ENCODE measurements around the gene PCSK9. TPM values are rescaled to one million over a fixed set of nuclear protein-coding genes. Genes with fewer than 3 reads are reported as not detected.

PCSK9 gene
- total RNA-seq, 1 experiment from 2014 or later = 41.6 TPM

DNA sequence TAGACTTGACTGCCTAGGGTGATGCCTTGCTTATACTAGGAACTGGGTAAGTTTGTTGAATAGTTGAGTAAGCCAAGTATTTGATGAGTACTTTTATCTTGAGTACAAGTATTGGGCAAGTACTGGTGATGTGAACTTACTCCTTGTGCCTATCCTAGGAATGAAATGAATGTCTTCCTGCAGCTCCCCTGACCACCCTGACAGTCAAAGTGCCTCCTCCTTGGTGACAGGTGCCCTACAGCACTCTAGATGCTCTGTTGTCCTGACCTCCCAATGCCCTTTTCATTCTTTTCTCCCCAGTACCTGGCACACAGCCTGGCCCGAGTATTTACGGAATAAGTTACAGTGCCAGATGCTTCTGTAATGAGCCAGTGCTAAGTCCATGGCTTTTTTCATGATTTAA is 25.5 kb downstream of the PCSK9 start:
- H3K4me3 Mint-ChIP-seq (ENCODE audit: low read depth, unreplicated experiment) = no peak overlapping the region
- TF ChIP-seq, protein P1, sequence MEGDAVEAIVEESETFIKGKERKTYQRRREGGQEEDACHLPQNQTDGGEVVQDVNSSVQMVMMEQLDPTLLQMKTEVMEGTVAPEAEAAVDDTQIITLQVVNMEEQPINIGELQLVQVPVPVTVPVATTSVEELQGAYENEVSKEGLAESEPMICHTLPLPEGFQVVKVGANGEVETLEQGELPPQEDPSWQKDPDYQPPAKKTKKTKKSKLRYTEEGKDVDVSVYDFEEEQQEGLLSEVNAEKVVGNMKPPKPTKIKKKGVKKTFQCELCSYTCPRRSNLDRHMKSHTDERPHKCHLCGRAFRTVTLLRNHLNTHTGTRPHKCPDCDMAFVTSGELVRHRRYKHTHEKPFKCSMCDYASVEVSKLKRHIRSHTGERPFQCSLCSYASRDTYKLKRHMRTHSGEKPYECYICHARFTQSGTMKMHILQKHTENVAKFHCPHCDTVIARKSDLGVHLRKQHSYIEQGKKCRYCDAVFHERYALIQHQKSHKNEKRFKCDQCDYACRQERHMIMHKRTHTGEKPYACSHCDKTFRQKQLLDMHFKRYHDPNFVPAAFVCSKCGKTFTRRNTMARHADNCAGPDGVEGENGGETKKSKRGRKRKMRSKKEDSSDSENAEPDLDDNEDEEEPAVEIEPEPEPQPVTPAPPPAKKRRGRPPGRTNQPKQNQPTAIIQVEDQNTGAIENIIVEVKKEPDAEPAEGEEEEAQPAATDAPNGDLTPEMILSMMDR (IDR thresholded peaks at IDR 0.05; ENCODE audit: unreplicated experiment) = no peak
- CTCF ChIA-PET = no interaction called here
- DNase-seq = no peak
- intact Hi-C loops (cut with micrococcal nuclease; ENCODE audit: unreplicated experiment) = no loop called here
- H3K9me3 Mint-ChIP-seq (ENCODE audit: low read depth, unreplicated experiment) = no peaks in the 10 kb centered on the region
- peaks cover 44% of the 10 kb centered on the region for H3K36me3 Mint-ChIP-seq (ENCODE audit: insufficient read depth, unreplicated experiment)
- no peak overlapping the region for H3K27ac Mint-ChIP-seq (ENCODE audit: unreplicated experiment)
- no peaks in the 10 kb centered on the region for H3K4me1 Mint-ChIP-seq (ENCODE audit: low read depth, unreplicated experiment)
- BruUV-seq (replicated peaks) = no TSS peak
- H3K27me3 Mint-ChIP-seq (ENCODE audit: unreplicated experiment) = no peaks in the 10 kb centered on the region

GRCh38 chr1:55065648-55066047 is 26.3 kb downstream of the PCSK9 start:
- no peaks in the 10 kb centered on the region for H3K27me3 Mint-ChIP-seq (ENCODE audit: unreplicated experiment)
- no peaks in the 10 kb centered on the region for H3K9me3 Mint-ChIP-seq (ENCODE audit: low read depth, unreplicated experiment)
- no TSS peak for BruUV-seq (replicated peaks)
- DNase-seq = no peak
- H3K4me3 Mint-ChIP-seq (ENCODE audit: low read depth, unreplicated experiment) = no peak overlapping the region
- TF ChIP-seq, protein P1 (IDR thresholded peaks at IDR 0.05; ENCODE audit: unreplicated experiment) = no peak
- H3K36me3 Mint-ChIP-seq (ENCODE audit: insufficient read depth, unreplicated experiment) = peaks cover 46% of the 10 kb centered on the region
- no peaks in the 10 kb centered on the region for H3K4me1 Mint-ChIP-seq (ENCODE audit: low read depth, unreplicated experiment)
- intact Hi-C loops (cut with micrococcal nuclease; ENCODE audit: unreplicated experiment) = no loop called here
- H3K27ac Mint-ChIP-seq (ENCODE audit: unreplicated experiment) = no peak overlapping the region
- CTCF ChIA-PET = no interaction called here

DNA sequence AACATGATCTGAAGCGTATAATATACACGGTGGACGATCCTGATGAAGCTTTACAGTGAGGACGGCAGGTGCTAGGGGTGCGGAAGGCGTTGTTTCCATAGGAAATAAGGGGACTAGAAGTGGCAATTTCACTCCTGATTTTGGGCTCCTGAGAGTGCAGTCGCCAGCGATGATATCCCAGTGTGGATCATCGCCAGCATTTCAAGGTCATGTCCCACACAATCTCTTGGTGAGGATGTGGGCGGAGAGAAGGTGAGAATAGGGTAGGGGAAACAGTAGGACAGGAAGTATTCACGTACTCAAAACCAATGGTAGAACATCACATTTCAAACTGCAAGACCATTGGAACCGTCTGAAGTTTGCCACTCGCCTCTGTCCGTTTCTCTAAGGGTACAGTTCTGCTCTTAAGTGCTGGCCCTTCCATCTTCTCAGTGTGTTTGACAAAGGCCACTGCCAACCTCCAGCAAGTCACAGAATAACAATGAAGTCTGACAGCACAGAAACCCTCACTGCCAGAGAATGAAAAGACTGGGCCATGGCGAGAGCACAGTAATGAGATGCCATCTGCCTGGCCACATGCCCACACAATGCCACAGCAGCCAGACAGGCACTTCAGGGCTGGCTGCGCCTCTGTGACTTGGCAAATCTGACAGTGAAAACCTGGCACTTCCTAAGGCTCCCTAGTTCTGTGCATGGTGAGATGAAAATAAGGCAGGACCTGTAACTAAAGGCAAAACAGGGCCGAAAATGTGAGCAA is 27.9 kb downstream of the PCSK9 start:
- no peak for DNase-seq
- TF ChIP-seq, protein P1 (IDR thresholded peaks at IDR 0.05; ENCODE audit: unreplicated experiment) = no peak
- Mint-ChIP-seq H3K27me3 (ENCODE audit: unreplicated experiment) (no peaks in the 10 kb centered on the region), H3K9me3 (ENCODE audit: low read depth, unreplicated experiment) (no peaks in the 10 kb centered on the region), H3K27ac (ENCODE audit: unreplicated experiment) (peak overlapping the region; percentile 3), H3K4me3 (ENCODE audit: low read depth, unreplicated experiment) (no peak overlapping the region), H3K36me3 (ENCODE audit: insufficient read depth, unreplicated experiment) (peaks cover 61% of the 10 kb centered on the region), H3K4me1 (ENCODE audit: low read depth, unreplicated experiment) (no peaks in the 10 kb centered on the region)
- CTCF ChIA-PET = no interaction called here
- BruUV-seq (replicated peaks) = no TSS peak
- intact Hi-C loops (cut with micrococcal nuclease; ENCODE audit: unreplicated experiment) = no loop called here

- Mint-ChIP-seq H3K36me3 (ENCODE audit: insufficient read depth, unreplicated experiment) (peaks cover 63% of the 10 kb centered on the region), H3K4me1 (ENCODE audit: low read depth, unreplicated experiment) (no peaks in the 10 kb centered on the region), H3K9me3 (ENCODE audit: low read depth, unreplicated experiment) (no peaks in the 10 kb centered on the region), H3K27ac (ENCODE audit: unreplicated experiment) (no peak overlapping the region), H3K4me3 (ENCODE audit: low read depth, unreplicated experiment) (no peak overlapping the region), H3K27me3 (ENCODE audit: unreplicated experiment) (no peaks in the 10 kb centered on the region)
- CTCF ChIA-PET = no interaction called here
- no TSS peak for BruUV-seq (replicated peaks)
- DNase-seq = no peak
- intact Hi-C loops (cut with micrococcal nuclease; ENCODE audit: unreplicated experiment) = no loop called here
- TF ChIP-seq, protein P1 (IDR thresholded peaks at IDR 0.05; ENCODE audit: unreplicated experiment) = no peak
These were observed 28.6 kb downstream of the PCSK9 start for GRCh38 chr1:55067914-55068313.
